NCI-H510A (cell line): Measurements from ENCODE around the gene HHIP.
"Not testable (repeated sequence)": the region's sequence is repeated elsewhere in the genome, so short reads cannot be mapped to it uniquely, and the experiment has no call there.

ENCODE experiments used
- DNase-seq: peaks from one replicate; lab custom pipeline; 2025; lab: John Stamatoyannopoulos, UW

Gene HHIP

GRCh38 chr4:144757969-144758368 lies 112.0 kb downstream of the HHIP start:
- DNase-seq, result no peak

- DNase-seq, result not testable (repeated sequence)
Observed at GRCh38 chr4:144768809-144769208, 122.9 kb downstream of the HHIP start.

GRCh38 chr4:144778364-144778763 lies 132.4 kb downstream of the HHIP start:
- DNase-seq, result no peak

- no peak for DNase-seq
Observed at GRCh38 chr4:144782345-144782744, 136.4 kb downstream of the HHIP start.

GRCh38 chr4:144785961-144786360 lies 140.0 kb downstream of the HHIP start:
- DNase-seq, result no peak

- peak; percentile 0 for DNase-seq
Observed at GRCh38 chr4:144787365-144788258, 141.7 kb downstream of the HHIP start.

GRCh38 chr4:144788469-144788868 lies 142.5 kb downstream of the HHIP start:
- DNase-seq, result no peak

- not testable (repeated sequence) for DNase-seq
Observed at GRCh38 chr4:144791933-144792332, 146.0 kb downstream of the HHIP start.
